ENCODE measurements around the gene SDK1.
"Not testable (repeated sequence)": the region's sequence is repeated elsewhere in the genome, so short reads cannot be mapped to it uniquely, and the experiment has no call there.

SDK1 gene

DNA sequence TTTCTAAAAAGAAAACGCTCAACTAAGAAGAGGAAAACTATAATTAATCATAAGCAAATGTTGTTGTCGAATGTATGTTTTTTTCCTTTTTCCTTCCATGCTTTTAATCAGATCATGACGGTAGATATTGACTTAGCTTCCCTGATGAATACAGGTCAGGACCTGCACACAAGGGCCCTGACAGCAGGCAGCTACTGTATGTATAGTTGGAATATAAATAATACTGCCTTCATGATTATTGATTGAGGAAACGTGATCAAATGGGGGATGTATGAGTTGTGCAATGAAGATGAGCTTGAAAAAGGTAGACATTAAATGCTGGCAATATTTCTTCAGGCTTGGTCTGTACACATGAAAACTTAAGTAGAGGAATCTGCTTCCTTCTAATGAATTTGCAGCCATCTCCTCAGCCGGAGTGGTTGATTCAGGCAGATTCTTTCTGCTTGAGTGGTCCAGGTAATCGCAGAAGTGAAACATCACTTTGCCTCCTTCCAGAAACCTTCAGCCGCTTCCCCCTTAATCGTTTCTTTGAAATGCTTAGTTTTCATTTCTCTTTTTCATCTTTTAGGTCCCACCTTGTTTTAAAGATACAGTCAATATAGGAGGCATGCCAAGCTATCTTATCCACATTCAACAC, 656.5 kb downstream of the SDK1 start:
- no peak for DNase-seq (ENCODE audit: low spot score)

DNA sequence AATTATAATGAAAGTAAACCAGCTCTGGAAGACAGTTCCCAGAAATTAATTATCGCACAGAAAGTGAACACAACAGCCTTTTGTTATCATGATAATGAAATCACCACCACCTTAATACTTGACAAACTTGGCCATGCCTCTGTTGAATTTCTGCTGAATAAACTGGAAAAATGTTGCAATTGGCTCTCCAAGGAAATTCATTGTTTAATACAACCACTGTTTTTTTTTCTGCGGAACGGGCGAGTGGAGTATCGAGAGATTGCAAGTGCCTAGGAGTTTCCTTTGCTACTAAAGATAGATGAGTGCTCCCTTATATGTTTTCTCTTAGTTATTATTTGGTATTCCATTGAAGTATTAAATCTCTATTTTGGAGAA, 657.0 kb downstream of the SDK1 start:
- DNase-seq (ENCODE audit: low spot score): no peak

DNA sequence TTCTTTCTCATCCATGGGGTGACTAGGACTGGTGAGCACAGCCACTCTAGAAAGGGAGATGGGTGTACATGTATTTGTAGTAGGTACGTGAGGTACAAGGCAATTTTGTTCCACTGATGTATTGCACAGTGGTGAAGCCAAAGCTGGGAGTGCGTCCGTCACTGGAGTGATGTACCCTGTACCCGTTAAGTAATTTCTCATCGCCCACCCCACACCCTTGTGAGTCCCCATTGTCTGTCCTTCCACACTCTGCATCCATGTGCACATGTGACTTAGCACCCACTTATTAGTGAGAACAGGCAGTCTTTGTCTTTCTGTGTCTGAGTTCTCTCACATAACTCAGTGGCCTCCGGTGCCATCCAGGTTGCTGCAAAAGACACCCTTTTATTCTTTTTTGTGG, 658.3 kb downstream of the SDK1 start:
- DNase-seq (ENCODE audit: low spot score): no peak

DNA sequence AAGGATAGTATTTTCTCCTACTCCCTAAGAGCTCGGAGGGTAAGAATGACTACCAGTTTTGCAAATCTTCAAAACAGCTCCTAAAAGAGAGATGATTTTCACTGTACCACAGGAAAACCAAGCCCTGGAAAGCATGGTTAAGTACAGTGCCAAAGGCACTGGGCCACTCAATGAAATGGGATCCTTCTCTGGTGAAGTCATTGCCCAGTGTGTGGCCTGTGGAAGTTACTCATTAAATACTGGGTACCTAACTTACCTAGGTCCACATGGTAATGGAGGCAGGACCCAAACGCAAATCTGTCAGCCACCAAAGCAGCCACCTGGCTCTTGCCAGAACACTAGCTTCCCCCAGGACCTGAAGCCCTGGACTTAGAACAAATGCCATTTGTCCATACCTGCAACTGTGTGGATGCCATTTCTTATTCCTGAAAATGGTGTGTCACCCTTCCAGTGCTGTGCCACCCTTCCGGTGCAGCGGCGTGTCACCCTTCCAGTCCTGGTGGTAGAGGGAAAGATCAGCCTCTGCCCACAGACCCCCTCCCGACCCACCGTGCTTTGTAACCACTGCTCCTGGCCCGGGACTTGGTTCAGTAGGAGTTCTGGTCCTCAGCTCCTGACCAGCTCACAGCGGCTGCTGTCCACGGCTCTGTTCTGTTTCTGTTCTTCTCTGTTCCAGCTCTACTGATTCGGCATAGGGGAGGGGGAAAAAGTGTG, 659.2 kb downstream of the SDK1 start:
- no peak for DNase-seq (ENCODE audit: low spot score)

DNA sequence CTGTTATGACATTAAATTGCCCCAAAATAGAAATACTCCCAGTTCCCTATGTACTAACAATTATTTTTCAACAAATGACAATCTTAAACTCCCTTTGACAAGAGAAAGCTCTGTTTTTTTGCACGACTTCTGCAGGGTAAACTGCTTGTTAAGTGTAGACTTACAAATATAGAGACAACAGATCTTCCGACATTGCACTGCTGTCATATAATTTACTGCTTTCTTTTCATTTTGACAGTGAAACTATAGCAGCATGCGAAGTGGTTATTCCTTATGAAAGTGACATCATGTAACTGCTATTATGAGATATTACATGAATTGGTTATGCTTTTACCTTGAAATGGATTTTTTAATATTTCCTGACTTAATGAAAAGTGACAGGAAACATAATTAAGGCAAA, 659.9 kb downstream of the SDK1 start:
- no peak for DNase-seq (ENCODE audit: low spot score)

DNA sequence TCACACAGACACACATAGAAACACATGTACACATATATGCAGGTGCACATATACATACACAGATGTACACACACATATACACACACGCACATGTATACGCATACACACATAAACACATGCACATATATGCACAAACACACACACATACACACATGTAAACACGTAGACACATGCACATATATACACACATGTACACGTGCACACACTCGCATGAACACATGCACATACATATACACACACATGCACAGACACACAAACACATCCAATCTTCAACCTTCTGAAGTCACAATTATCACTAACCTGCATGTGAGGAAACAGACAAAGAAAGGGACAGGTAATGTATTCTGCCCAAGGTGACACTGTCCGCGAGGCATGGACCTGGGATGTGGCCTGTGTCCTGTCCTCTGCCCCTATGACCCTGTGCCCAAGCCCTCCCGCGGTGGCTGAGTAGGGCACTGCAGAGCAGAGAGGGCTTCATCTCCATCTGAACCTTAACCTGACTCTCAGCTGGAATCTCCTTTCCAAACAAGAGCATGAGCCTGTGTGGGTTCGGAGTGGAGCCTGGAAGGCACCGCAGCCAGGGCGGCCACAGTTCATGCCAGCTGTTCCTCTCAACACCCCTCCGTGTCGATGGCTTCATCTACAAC, 660.9 kb downstream of the SDK1 start:
- DNase-seq (ENCODE audit: low spot score): no peak

DNA sequence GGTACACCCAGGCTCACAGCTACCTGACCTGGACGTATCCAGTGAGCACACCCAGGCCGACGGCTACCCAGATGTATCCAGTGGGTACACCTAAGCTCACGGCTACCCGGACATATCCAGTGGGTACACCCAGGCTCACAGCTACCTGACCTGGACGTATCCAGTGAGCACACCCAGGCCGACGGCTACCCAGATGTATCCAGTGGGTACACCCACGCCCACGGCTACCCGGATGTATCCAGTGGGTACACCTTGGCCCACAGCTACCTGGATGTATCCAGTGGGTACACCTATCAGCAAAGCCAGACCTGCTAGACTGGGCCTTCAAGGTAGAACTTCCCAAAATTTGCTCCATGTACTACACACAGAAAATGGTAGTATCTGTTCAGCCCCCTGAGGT, 662.7 kb downstream of the SDK1 start:
- DNase-seq (ENCODE audit: low spot score): not testable (repeated sequence)

DNA sequence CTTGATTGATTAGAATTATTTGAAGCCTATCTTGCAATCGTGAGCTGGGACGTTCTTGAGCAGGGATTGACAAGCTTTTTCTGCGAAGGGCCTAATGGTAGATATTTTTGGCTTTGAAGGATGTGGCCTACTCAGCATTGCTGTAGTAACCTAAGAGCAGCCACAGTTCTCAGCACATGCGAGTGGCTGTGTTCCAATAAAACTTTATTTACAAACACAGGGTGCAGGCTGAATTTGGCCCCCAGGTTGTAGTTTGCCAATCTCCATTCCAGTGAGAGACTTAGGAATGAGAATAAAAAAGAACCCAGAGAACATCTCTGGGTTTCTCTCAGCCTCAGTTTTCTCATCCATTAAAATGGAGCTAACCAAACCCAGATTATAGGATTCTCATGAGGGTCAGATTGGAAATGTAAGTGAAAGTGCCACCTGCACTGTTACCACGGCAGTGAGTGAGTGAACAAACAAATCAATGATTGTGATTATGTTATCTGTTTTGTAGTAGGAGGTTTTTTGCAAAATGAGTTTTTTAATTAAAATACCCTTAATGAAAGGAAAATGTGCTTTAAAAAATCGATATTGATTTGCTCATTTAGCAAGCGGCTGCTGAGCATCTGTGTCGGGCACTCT, 664.0 kb downstream of the SDK1 start:
- DNase-seq (ENCODE audit: low spot score): no peak

DNA sequence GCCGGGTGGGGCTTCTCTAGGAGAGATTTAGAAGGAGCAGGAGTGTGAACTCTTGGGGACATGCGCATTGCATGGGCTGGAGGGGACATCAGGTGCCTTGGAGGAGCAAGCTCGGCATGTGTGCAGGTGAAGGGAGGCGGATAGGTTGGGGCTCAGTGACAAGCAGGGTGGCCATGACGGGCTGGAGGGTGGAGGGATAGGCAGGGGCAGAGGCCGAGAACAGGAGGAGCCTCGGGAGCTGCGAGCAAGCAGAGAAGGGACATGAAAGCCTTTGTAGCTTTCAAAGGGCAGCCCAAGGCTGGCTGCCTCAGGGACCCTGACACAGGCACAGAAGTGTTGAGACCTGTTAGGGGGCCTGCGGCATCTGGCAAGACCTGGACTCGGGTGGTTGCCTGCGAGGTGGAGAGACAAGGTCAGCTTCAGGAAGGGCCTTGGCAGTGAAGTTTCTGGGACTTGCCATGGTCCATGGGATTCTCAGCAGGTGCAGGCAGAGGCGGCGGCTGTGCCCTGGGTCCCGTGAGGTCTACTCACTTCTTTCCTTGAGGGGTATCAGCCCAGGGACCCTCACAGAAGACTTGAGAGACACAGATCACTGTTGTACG, 664.8 kb downstream of the SDK1 start:
- no peak for DNase-seq (ENCODE audit: low spot score)

DNA sequence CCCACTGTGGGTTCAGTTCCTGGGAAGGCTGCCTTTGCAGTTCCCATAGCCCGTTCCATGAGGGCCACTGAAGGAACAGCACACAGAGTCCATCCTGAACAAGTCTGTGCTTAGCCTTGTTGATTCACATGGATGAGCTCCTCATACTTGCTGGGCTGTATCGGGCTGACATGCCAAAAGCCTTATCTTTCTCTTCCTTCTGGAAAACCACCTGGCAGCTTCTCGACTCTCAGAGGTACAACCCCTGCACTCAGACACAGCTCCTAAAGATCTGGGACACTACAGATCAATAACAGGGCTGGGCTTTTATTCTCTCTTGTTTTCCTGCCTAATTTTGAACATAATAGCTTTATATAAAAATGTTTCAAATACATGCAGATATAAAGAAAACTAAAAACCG, 667.2 kb downstream of the SDK1 start:
- no peak for DNase-seq (ENCODE audit: low spot score)

DNA sequence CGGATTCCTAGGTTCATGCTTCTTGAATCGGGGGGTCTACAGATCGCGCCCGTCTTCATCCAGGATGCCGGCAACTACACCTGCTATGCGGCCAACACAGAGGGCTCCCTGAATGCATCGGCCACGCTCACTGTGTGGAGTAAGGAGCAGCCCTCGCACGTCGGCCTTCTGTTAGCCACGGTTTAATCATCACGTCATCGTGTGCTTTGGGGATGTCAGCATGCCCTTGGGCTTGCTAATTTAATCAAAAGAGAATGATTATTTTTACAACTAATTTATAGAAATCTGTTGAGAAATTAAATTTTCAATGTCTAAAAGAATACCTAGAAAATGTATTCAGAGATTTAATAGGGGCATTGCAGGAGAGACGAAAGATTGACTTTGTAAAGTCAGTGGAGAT, 668.2 kb downstream of the SDK1 start:
- no peak for DNase-seq (ENCODE audit: low spot score)

DNA sequence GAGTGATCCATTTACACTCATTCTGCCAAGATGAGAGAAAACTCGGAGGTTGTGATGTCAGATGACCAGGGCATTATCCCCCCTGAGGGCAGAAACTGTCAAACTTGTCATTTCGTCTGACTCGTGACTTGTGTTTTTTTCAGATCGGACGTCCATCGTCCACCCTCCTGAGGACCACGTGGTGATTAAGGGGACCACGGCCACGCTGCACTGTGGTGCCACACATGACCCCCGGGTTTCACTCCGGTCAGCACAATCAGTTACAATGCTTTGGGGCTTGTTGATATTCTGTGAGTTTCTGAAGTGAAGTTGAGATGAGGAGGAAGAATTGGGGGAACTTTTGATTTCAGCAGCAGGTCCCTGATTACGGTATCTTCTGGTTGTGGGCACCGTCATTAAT, 670.3 kb downstream of the SDK1 start:
- DNase-seq (ENCODE audit: low spot score): no peak

DNA sequence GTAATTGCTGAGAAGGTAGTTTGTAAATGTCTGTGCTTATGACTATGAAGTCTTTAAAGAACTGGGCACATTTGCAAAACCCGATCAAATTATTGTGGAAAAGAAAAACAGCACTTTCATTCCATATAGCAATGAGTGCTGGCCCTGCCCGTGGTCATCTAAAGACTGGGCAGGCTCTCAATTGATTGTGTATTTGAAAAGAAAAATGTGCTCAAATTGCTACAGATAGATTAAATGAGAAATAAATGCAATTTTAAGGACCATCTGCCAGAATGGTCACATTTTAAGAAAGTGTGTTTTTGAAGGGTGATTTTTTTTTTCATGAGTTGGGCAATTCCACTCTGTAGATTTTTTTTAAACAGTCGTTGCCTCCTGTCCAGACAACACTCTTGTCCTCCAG, 672.2 kb downstream of the SDK1 start:
- no peak for DNase-seq (ENCODE audit: low spot score)

DNA sequence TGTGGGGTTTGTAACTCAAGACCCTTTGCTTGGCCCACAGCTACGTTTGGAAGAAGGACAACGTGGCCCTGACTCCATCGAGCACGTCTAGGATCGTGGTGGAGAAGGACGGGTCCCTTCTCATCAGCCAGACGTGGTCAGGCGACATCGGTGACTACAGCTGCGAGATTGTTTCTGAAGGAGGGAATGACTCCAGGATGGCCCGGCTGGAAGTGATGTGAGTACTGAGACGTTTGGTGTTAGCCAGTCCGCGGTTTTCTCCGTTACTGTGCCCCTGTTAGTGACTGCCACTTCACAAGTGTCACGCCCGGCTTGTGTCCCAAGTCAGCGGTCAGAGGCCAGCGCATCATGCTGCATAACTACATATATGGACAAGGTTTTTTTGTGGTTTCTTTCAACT, 673.3 kb downstream of the SDK1 start:
- no peak for DNase-seq (ENCODE audit: low spot score)

DNA sequence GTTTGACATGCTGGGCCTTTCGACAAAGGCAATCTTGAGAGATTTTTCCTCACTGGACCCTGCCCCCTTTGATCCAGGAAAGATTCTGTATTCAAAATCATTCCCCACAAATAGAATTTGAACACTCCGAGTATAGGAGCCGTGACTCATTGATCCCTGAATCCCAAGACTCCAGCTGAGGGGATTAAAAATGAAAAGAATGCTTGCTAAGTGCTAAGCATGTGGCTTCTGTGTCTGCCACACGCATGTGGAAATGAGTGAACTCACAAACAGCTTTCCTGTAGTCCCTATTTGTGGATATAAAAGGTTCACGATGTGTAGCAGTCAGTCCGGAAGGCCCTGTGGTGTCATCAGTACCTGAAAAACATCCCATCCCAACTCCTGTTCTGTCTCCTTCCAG, 674.3 kb downstream of the SDK1 start:
- no peak for DNase-seq (ENCODE audit: low spot score)

DNA sequence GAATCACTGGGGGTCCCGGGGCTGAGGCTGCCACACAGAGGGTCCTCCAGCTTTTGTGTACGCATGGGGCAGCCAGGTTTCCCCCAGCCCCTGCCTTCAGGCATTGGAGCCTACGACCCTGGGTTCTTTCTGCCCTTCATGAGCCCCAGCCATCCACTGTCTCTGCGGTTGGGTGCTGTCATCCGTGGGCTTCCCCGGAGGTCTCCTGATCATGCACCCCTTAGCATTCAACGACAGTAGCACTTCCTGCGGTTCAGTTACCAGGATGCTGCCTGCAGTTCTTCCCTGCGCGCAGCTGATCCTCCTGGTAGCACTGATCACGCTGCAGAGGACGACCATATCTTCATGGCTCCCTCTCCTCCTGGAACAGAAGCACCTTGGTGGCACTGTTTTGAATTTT, 676.3 kb downstream of the SDK1 start:
- DNase-seq (ENCODE audit: low spot score): no peak

DNA sequence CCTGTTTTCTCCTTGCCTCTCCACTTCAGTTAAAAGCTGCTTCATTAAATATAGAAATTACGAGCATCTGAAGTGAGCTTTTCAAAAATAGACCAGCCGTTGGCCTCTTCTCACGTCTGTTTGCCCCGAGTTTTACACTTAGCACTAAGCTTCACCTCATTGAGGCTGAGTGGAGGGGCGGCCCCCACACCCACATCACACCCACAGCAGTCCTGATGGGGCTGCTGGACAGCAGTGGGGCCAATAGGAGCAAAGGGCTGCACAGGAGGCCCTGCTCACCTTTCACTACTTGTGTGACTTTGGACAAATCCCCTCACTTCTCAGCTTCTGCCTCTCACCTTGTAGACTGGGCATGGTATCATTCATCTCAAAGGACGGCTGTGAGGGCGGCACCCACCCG, 677.8 kb downstream of the SDK1 start:
- DNase-seq (ENCODE audit: low spot score): no peak

DNA sequence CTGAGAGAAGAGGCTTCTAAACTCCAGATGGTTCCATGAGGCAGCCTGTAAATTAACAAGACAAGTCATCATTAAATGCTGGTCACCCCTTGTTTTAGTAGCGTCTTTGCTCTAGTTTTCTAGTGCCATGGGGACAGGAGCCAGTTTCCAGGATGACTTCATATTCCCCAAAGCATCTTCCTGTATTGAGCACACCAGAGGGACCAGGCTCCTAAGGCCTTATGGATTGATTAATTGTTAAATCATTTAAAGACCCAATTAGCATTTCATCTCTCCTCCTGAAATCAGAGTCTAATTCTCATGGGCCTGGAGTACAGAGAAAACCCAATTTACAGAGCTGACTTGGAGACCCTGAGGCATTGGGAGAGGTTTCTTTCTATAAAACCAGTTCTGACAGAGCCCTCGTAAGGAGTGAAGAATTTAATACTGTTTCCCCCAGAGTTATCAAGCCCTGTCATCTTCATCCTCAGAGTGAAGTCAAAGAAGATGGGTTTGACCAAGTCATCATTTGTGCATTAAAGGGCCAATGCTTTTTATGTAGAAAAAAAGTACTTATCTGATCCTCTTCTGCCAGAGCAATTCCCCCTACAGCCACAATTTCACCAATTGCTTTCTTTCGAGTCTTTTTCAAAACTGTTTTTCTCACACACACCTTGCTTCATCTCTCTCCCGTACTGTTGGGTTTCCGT, 678.7 kb downstream of the SDK1 start:
- DNase-seq (ENCODE audit: low spot score): no peak

DNA sequence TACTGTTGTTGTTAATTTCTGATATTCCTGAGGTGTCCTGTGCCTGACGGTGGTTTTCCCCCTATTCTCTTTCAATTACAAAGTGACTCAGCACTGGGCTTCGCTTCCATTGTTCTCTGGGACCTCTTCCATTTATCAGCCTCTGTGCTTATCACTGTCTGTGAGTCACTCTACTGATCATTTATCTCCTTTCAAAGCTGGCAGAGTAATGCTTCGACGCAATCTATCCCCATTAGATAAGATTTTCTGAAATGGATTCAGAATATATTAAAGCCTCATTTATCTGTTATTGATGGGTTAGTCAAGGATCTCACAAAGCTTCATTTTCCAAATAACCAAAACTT, 679.2 kb downstream of the SDK1 start:
- DNase-seq (ENCODE audit: low spot score): peak; percentile 7

DNA sequence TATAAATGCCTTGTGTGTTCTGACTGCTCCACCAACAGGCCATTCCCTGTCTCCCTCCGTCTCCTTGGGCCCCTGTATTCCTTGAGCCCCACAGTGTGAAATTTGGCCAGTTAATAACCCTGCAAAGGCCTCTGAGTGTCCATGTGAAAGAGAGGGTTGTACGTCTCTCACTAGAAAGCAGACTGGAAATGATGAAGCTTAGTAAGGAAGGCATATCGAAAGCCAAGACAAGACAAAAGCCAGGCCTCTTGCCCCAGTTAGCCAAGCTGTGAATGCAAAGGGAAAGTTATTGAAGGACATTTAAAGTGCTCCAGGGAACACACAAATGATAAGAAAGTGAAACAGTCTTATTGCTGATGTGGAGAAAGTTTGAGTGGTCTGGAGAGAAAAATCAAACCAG, 680.2 kb downstream of the SDK1 start:
- DNase-seq (ENCODE audit: low spot score): no peak

DNA sequence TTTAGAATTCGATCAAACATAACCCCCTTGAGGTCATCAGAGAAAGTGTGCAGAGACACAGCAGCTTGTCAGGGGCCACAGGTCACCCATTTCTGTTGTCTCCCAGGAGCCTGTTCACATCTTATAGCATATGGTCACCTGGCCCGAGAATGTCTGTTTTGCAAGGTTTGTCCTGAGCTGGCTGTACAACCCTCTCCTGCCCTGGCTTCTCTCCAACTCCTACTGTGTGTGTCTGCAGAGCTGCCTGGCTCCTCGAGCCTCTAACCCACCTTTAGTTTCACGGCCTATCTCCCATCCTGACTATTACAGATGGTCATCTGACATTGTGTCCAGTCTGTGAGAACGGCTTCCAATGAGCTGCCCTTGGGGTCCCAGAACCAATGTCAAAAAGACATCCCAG, 683.4 kb downstream of the SDK1 start:
- no peak for DNase-seq (ENCODE audit: low spot score)

DNA sequence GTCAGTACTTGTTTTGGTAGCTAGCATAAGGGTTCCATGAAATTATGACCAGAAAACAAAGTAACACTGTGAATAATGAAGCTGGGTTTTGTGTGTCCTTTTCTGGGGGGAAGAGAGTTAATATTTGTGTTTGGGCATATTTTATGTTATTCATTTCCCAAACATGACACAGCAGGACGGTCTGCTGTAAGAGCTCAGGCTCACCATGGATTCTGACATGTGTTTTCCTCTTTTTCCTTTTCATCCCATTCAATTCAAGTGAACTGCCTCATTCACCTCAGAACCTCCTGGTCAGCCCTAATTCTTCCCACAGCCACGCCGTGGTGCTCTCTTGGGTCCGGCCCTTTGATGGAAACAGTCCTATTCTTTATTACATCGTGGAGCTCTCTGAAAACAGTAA, 685.9 kb downstream of the SDK1 start:
- DNase-seq (ENCODE audit: low spot score): no peak
